LNCaP clone FGC (cell line): ENCODE results near the gene PRXL2B.

Experiments
- DNase-seq: peaks from one replicate; pipeline ENCODE4 v3.0.0-alpha.2; 2011; ENCODE audit warnings: low read depth
- H3K4me3 ChIP-seq: 2 replicates; pipeline ENCODE4 v1.5.1; 2011; ENCODE audit warnings: mild to moderate bottlenecking, low read depth, low read length, control low read depth
- CTCF ChIP-seq: IDR thresholded peaks from 2 replicates; pipeline ENCODE4 v1.5.1; 2012; ENCODE audit warnings: mild to moderate bottlenecking; ENCODE audit not compliant: control insufficient read depth, insufficient read depth; ENCODE audit errors: extremely low read depth

PRXL2B gene

DNA sequence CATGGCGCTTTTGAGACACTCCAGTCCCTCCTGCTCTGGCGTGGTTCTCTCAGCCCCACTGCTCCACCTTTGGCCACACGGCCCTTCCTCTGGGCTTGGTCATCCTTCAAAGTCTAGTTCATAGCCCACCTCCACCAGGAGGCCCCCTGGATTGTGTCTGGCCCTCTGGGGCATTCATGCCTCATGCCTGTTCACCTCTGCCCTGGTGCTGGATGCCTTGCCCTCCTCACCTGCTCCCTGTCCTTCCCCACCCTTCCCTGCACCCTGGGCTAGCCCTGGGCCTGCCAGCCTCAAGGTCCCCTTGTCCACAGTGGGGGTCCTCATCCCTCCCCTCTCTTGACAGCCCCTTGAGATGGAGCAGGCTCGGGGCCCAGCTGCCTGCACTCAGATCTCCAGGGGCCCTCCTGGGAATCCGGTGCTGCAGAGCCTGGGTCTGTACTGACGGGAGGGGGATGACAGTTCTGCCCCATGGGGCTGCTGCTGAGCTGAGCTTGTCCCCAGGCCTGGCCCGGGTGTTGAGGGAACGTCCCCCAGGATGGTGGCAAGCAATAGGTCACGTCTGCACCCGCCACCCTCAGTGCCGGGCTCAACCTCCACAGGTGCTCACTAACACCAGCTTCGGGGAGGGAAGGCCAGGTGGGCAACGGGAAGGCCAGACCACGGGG lies 18.4 kb downstream of the PRXL2B start:
- no peak for TF ChIP-seq CTCF
- DNase-seq = no peak

DNA sequence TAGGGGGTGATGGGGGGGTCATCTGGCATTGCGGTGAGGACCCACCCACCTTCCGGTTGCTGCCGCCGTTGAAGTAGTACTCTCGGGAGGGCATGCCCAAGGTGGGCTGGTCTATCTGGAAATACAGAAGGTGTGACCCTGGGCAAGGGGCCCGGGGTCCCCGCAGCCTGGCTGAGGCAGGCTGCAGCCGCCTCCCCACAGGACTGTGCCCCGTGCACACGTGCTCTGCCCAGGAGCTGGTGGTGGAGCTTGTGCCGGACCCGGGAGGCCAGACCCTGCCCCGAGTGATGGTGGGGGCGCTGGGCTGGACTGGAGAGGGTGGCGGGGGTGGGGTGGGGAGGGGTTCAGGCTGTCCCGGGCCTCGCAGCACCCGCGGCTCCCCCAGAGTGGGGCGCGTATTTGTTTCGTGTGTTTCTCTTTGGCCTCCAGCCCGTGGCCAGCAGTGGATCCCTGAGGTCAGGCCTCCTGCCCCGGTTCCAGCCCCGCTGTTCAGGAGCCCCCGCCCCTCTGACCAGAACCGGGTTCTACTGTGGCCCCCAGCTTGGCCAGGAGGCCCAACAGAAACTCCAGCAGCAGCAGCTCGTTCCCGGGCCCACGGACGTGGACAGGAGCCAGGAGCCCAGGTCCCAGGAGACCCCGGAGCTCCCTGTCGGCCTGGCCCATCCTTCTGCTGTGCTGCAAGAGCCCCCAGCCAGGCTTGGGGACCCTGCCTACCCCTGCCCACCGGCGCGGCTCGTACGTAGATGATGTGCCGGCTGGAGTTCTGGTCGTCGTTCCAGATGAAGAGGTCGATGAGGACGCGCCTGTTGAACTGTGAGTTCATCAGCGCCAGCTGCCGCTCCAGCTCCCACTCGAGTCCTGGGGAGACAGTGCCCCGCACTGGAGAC lies 19.2 kb downstream of the PRXL2B start:
- DNase-seq = no peak
- H3K4me3 ChIP-seq = no peak overlapping the region
- TF ChIP-seq CTCF = no peak

More for the DNA sequence above, 18.4 kb downstream of the PRXL2B start:
- no peak overlapping the region for H3K4me3 ChIP-seq

- TF ChIP-seq CTCF = no peak
- H3K4me3 ChIP-seq = no peak overlapping the region
- DNase-seq = no peak
Observed at GRCh38 chr1:2606396-2606880, 19.9 kb downstream of the PRXL2B start.

- TF ChIP-seq CTCF = no peak
- DNase-seq = no peak
- no peak overlapping the region for H3K4me3 ChIP-seq
Observed at GRCh38 chr1:2606881-2607621, 20.5 kb downstream of the PRXL2B start.

DNA sequence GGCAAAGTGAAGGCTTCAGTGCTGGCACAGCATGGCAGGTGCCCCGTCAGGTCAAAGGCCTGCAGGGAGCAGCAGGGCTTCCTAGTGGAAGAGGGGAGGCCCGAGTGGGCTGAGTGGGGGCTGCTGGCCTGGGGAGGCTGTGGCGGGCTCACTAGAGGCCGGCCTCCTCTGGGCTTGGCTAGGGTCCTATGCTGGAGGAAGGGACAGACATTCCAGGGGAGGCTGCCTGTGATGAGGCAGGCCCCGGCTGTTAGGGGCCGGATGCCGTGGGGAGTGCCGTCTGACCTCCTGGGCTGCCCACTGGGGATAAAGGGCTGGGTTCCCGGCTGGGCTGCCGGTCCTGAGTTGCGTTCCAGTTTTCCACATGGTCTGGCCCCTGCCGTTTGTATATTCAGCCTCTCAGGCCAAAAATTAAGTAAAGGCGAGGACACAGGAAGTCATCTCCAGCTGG lies 21.1 kb downstream of the PRXL2B start:
- no peak for TF ChIP-seq CTCF
- no peak overlapping the region for H3K4me3 ChIP-seq
- DNase-seq = no peak

DNA sequence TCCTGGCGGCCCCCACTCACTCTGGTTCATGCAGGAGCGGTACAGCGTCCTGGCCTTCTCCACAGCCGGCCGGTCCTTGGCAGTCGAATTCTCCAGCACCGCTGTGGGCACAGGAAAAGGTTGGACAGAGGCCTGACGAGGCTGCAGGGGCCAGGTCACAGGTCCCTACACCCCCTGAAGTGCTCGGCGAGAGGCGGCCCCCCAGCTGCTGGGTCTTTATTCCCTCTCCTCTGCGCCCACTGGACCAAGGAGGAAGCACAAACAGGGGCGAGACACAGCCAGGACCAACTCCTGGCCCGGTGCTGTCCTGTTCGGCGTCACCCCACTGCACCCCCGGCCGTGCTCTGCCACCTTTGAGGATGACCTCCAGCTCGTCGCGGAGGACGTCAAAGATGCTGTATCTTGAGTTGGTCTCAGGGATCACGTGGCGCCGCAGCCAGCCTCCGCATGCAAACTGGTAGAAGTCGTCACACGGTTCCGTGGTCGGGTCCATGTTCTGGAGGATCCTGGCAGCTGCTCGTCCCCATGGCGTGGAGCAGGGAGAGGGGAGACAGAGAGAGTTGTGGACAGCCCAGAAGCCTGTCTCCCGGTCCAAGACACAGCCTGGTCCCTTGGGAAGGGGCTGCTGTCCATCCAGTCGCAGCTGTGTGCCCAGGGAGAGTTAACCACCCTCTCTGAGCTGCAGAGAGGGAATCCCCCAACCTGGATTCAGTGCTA lies 22.9 kb downstream of the PRXL2B start:
- no peak overlapping the region for H3K4me3 ChIP-seq
- no peak for TF ChIP-seq CTCF
- DNase-seq = no peak
